Type B pancreatic cell (in vitro differentiated cells): ENCODE data around the gene PSG4. TPM values are rescaled to one million over a fixed set of nuclear protein-coding genes. Genes with fewer than 3 reads are reported as not detected.
"Not testable (repeated sequence)": the region's sequence is repeated elsewhere in the genome, so short reads cannot be mapped to it uniquely, and the experiment has no call there.

ENCODE experiments used
- DNase-seq: peaks from one replicate; pipeline ENCODE4 v3.0.0; 2021; ENCODE audit warnings: mixed read lengths; ENCODE audit not compliant: unreplicated experiment; ENCODE audit errors: extremely low spot score
- H3K27ac Mint-ChIP-seq: 2 replicates; pipeline ENCODE4 v1.8.0; 2021; ENCODE audit warnings: mild to moderate bottlenecking, mixed read lengths
- H3K27me3 Mint-ChIP-seq: 2 replicates; pipeline ENCODE4 v1.8.0; 2021; ENCODE audit warnings: mixed read lengths
- H3K36me3 Mint-ChIP-seq: 2 replicates; pipeline ENCODE4 v1.8.0; 2021; ENCODE audit warnings: mixed read lengths
- H3K4me1 Mint-ChIP-seq: one replicate; pipeline ENCODE4 v1.8.0; 2021; ENCODE audit warnings: mixed read lengths; ENCODE audit not compliant: unreplicated experiment
- H3K4me3 Mint-ChIP-seq: 2 replicates; pipeline ENCODE4 v1.8.0; 2021; ENCODE audit warnings: mild to moderate bottlenecking, mixed read lengths
- H3K9me3 Mint-ChIP-seq: 2 replicates; pipeline ENCODE4 v1.8.0; 2021; ENCODE audit warnings: mixed read lengths
- total RNA-seq: library from RNA; stranded (reverse); gene quantifications from 2 replicates; pipeline ENCODE4 v1.2.1, GENCODE V29; 2021; ENCODE audit warnings: low replicate concordance
- TF ChIP-seq, protein P1 (sequence below): fragments of 200-600 bp; sonication (generic); conservative IDR thresholded peaks from 2 replicates; pipeline ENCODE4 v1.5.0; 2021; ENCODE audit warnings: antibody characterized with exemption, mild to moderate bottlenecking

The PSG4 gene
- total RNA-seq, 1 donor from 2014 or later: not detected

DNA sequence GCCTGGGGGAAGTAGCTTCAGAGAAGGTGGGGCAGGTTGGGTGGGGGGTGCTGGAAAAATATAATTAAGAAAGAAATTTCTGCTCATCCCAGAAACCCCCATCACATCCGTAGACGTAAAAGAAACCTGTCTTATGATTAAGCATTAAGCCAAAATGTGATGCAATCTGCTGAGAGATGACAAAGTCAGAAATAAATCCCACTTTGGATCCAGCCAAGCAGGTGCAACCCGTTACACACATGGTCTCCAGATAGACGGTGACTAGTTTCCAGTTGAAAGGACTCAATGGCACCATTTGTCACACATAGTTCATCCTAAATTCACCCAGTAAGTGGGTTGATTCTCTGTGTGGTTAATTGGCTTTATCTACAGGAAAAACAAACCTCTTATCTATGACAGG, 53.2 kb downstream of the PSG4 start:
- Mint-ChIP-seq H3K36me3 (no peaks in the 10 kb centered on the region), H3K9me3 (no peaks in the 10 kb centered on the region), H3K4me3 (no peak overlapping the region), H3K27me3 (no peaks in the 10 kb centered on the region), H3K4me1 (no peaks in the 10 kb centered on the region), H3K27ac (no peak overlapping the region)
- TF ChIP-seq, protein P1, sequence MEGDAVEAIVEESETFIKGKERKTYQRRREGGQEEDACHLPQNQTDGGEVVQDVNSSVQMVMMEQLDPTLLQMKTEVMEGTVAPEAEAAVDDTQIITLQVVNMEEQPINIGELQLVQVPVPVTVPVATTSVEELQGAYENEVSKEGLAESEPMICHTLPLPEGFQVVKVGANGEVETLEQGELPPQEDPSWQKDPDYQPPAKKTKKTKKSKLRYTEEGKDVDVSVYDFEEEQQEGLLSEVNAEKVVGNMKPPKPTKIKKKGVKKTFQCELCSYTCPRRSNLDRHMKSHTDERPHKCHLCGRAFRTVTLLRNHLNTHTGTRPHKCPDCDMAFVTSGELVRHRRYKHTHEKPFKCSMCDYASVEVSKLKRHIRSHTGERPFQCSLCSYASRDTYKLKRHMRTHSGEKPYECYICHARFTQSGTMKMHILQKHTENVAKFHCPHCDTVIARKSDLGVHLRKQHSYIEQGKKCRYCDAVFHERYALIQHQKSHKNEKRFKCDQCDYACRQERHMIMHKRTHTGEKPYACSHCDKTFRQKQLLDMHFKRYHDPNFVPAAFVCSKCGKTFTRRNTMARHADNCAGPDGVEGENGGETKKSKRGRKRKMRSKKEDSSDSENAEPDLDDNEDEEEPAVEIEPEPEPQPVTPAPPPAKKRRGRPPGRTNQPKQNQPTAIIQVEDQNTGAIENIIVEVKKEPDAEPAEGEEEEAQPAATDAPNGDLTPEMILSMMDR: no peak
- DNase-seq: no peak

DNA sequence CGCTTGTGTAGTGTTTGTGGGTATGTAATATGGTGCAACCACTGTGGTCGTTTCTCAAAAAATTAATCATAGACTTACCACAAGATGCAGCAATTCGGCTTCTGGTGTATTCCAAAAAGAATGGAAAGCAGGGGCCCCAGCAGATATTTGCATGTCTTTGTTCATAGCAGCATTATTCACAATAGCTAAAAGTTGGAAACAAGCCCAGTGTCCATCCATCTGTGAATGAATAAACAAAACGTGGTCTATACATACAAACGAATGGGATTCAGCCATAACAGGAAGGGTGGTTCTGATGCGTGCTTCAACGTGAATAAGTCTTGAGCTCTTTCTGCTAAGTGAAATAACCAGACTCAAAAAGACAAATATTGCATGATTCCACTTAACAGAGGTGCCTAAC, 55.6 kb downstream of the PSG4 start:
- not testable (repeated sequence) for H3K36me3 Mint-ChIP-seq, H3K4me1 Mint-ChIP-seq, DNase-seq, H3K9me3 Mint-ChIP-seq, H3K27me3 Mint-ChIP-seq, H3K27ac Mint-ChIP-seq, H3K4me3 Mint-ChIP-seq

DNA sequence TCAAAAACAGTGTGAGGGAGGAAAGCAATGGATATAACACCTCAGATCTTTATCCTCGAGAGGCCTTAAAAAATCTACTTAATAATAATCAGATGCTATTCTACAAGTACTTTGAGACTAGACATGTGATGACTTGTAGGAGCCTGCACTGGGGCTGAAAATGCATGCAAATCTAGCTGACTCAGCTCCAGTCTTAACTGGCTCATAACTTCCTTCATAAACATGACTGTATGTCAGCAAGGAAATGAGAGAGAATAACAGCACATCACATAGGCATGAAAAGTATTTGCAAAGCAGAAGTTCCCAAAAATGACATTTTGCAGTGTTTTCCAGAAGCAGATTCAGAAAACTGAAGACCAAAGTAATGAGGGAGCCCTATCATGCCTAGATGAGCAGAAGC, 57.2 kb downstream of the PSG4 start:
- Mint-ChIP-seq H3K9me3 (no peaks in the 10 kb centered on the region), H3K4me3 (no peak overlapping the region), H3K4me1 (no peaks in the 10 kb centered on the region), H3K27me3 (no peaks in the 10 kb centered on the region), H3K27ac (no peak overlapping the region), H3K36me3 (no peaks in the 10 kb centered on the region)
- DNase-seq: no peak
- TF ChIP-seq, protein P1: no peak

Other genes starting within 250 kb of the PSG4 start
- not detected in 2 replicates for gene PSG11, start 179.2 kb downstream of the PSG4 start, total RNA-seq
- not detected in 2 replicates for gene PSG2, start 122.9 kb downstream of the PSG4 start, total RNA-seq
- not detected in 2 replicates for gene PSG5, start 19.1 kb downstream of the PSG4 start, total RNA-seq
- not detected in 2 replicates for gene PSG9, start 63.9 kb upstream of the PSG4 start, total RNA-seq
- gene CD177, start 148.0 kb upstream of the PSG4 start, total RNA-seq: 0.29 TPM in 1 of 2 replicates, not detected in the other
- not detected in 2 replicates for gene TEX101, start 209.3 kb upstream of the PSG4 start, total RNA-seq